Measurements from ENCODE around the gene CALD1. TPM values are rescaled to one million over a fixed set of nuclear protein-coding genes. Genes with fewer than 3 reads are reported as not detected.

Gene CALD1
- total RNA-seq, 2 experiments from 2014 or later = 0.33 TPM; not detected in 1

DNA sequence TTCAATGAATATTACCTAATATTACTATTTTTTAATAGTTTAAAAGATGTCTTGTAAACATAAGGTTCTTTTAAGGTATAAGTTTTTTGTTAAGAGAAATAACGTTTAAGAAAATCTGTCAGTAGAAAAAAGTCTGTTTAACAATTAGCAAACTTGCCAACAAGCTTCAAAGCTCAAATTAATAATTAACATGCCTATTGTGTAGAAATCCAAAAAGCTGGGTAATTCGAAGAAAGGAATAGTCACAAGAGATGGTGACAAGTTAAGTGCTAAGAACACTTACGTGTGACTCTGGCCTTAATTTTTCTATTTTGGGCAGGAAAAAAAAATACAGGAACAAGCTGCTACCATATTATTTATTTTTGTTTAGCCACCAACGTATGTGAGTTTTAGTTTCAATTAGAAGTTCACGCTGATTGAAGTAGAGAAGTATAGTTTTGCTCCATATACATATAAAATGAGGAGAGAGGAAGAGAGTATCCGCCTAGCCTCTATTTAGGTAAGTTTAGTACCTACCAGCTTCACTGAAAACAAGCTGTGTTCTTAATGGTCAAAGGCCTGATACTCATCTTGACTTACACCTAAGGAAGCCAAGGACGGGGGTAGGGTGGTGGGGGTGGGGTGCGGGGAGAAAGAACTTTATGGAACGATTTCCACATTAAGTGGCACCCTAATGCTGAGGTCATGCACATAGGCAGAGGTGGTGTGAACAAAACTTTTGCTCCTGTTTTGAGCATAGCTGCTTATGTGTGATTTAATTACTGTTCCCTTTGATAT, 163.4 kb downstream of the CALD1 start:
- DNase-seq (no peak), ATAC-seq (ENCODE audit: poor library complexity) (no peak)
- Mint-ChIP-seq H3K27me3 (no peaks in the 10 kb centered on the region), H3K36me3 (ENCODE audit: low read depth) (no peaks in the 10 kb centered on the region), H3K4me1 (ENCODE audit: low read depth) (peaks cover 18% of the 10 kb centered on the region), H3K4me3 (no peak overlapping the region), H3K27ac (no peak overlapping the region), H3K9me3 (no peaks in the 10 kb centered on the region)
- Histone ChIP-seq H3K4me3 (ENCODE audit: low read length) (no peak overlapping the region), H3K9me3 (ENCODE audit: control insufficient read depth in 1 of 2, insufficient read depth in 1 of 2, low read length in 2 of 2) (no peaks in the 10 kb centered on the region), H3K27ac (ENCODE audit: low read depth in 1 of 2, low read length in 2 of 2) (no peak overlapping the region), H3K4me1 (ENCODE audit: insufficient read depth, low read length) (no peaks in the 10 kb centered on the region), H3K36me3 (ENCODE audit: insufficient read depth, low read length) (no peaks in the 10 kb centered on the region), H3K27me3 (ENCODE audit: control insufficient read depth in 1 of 2, insufficient read depth in 2 of 2, low read length in 2 of 2) (no peaks in the 10 kb centered on the region)
- ChIA-PET CTCF (no interaction called here), POLR2A (no interaction called here)
- no peak for TF ChIP-seq CTCF (IDR thresholded peaks at IDR 0.05)
- intact Hi-C loops (cut with DNase I, micrococcal nuclease) = no loop called here

GRCh38 chr7:134943785-134944400, 164.5 kb downstream of the CALD1 start:
- no peaks in the 10 kb centered on the region for H3K9me3 ChIP-seq (ENCODE audit: control insufficient read depth in 1 of 2, insufficient read depth in 1 of 2, low read length in 2 of 2)
- POLR2A ChIA-PET = no interaction called here
- H3K27me3 ChIP-seq (ENCODE audit: control insufficient read depth in 1 of 2, insufficient read depth in 2 of 2, low read length in 2 of 2) = no peaks in the 10 kb centered on the region
- H3K36me3 Mint-ChIP-seq (ENCODE audit: low read depth) = no peaks in the 10 kb centered on the region
- H3K4me3 Mint-ChIP-seq = no peak overlapping the region
- H3K27ac ChIP-seq (ENCODE audit: low read depth in 1 of 2, low read length in 2 of 2) = no peak overlapping the region
- H3K4me3 ChIP-seq (ENCODE audit: low read length) = no peak overlapping the region
- no peaks in the 10 kb centered on the region for H3K4me1 ChIP-seq (ENCODE audit: insufficient read depth, low read length)
- CTCF ChIA-PET = interaction anchor here (0.5 kb wide), 1 partner anchor 581 kb away, joined by 3 read pairs; no protein-coding TSS in a partner anchor
- no peaks in the 10 kb centered on the region for H3K9me3 Mint-ChIP-seq
- ATAC-seq (ENCODE audit: poor library complexity) (no peak), DNase-seq (peak in 3 of 14 experiments; percentile 6 to 10 (median 8))
- H3K36me3 ChIP-seq (ENCODE audit: insufficient read depth, low read length) = no peaks in the 10 kb centered on the region
- peaks cover 18% of the 10 kb centered on the region for H3K4me1 Mint-ChIP-seq (ENCODE audit: low read depth)
- peak; percentile 24 for TF ChIP-seq CTCF (IDR thresholded peaks at IDR 0.05)
- no peak overlapping the region for H3K27ac Mint-ChIP-seq
- H3K27me3 Mint-ChIP-seq = no peaks in the 10 kb centered on the region
- intact Hi-C loops (cut with DNase I, micrococcal nuclease) = no loop called here

GRCh38 chr7:134945691-134946090, 166.3 kb downstream of the CALD1 start:
- H3K27me3 ChIP-seq (ENCODE audit: control insufficient read depth in 1 of 2, insufficient read depth in 2 of 2, low read length in 2 of 2) = no peaks in the 10 kb centered on the region
- H3K36me3 Mint-ChIP-seq (ENCODE audit: low read depth) = no peaks in the 10 kb centered on the region
- no peak for DNase-seq
- no peaks in the 10 kb centered on the region for H3K9me3 Mint-ChIP-seq
- ChIA-PET POLR2A (interaction anchor here (1.1 kb wide), 1 partner anchor 266 kb away, joined by 3 read pairs; the partner anchor contains the start of gene WDR91), CTCF (interaction anchor here (1.0 kb wide), 1 partner anchor 313 kb away, joined by 3 read pairs; no protein-coding TSS in a partner anchor)
- no peak overlapping the region for H3K4me3 ChIP-seq (ENCODE audit: low read length)
- H3K27ac Mint-ChIP-seq = no peak overlapping the region
- H3K4me1 Mint-ChIP-seq (ENCODE audit: low read depth) = peaks cover 18% of the 10 kb centered on the region
- no peaks in the 10 kb centered on the region for H3K9me3 ChIP-seq (ENCODE audit: control insufficient read depth in 1 of 2, insufficient read depth in 1 of 2, low read length in 2 of 2)
- no peaks in the 10 kb centered on the region for H3K4me1 ChIP-seq (ENCODE audit: insufficient read depth, low read length)
- no peak for TF ChIP-seq CTCF (IDR thresholded peaks at IDR 0.05)
- no peak for ATAC-seq (ENCODE audit: poor library complexity)
- intact Hi-C loops (cut with DNase I, micrococcal nuclease) = no loop called here
- H3K36me3 ChIP-seq (ENCODE audit: insufficient read depth, low read length) = no peaks in the 10 kb centered on the region
- H3K27me3 Mint-ChIP-seq = no peaks in the 10 kb centered on the region
- no peak overlapping the region for H3K27ac ChIP-seq (ENCODE audit: low read depth in 1 of 2, low read length in 2 of 2)
- no peak overlapping the region for H3K4me3 Mint-ChIP-seq
